ENCODE measurements around the gene NFX1. TPM values are rescaled to one million over a fixed set of nuclear protein-coding genes. Genes with fewer than 3 reads are reported as not detected.
"Not testable (repeated sequence)": the region's sequence is repeated elsewhere in the genome, so short reads cannot be mapped to it uniquely, and the experiment has no call there.

NFX1 gene
- total RNA-seq, 1 experiment from 2014 or later: 15.4 TPM

DNA sequence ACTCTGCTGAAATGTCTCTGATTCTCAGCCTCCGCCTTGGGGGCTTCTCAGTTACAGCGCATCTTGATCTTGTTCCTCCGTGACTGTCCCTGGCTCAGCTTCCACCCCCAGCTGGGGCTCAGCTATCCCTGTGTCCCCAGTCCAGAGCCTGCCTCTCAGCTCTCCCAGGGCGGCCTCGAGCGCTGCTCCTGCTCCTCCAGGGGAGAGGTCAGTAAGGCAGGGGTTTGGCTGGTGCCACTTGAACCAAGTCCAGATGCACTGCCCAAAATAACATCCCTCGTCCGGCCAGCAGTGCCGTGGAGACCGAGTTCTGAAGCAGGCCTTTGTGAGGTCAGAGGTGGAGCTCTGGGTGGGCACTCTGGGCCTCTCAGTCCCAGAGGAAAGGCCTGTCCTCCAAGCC lies 112.1 kb downstream of the NFX1 start, which contains the start of gene AQP7:
AQP7 (minus strand) TSS at position 198 of the 400 bp plus-strand sequence. CDS start 1,306 bp downstream, outside the sequence.
- H4K20me1 ChIP-seq (ENCODE audit: low read length); BruUV-seq (replicated peaks); DNase-seq; H3K4me1 ChIP-seq (ENCODE audit: insufficient read depth, low read length); POLR2A ChIA-PET (ENCODE audit: unreplicated experiment); H3K9me2 ChIP-seq (replicated peaks; ENCODE audit: low read length); H3K36me3 ChIP-seq (ENCODE audit: low read depth, low read length); H3K27ac ChIP-seq (ENCODE audit: low read length); H3K9me3 ChIP-seq (ENCODE audit: low read length); H3F3A ChIP-seq (ENCODE audit: low read length, unreplicated experiment); H3K27me3 ChIP-seq (ENCODE audit: low read length); H3K9ac ChIP-seq (ENCODE audit: low read length); H3K79me2 ChIP-seq (ENCODE audit: low read length); H3K4me3 ChIP-seq (ENCODE audit: low read length); H3K4me2 ChIP-seq (ENCODE audit: low read length); ATAC-seq: not testable (repeated sequence)
- CTCF ChIA-PET: interaction anchor here (1.4 kb wide), 1 partner anchor 45 kb away, joined by 4 read pairs; the partner anchor contains the start of gene AQP3
- H2AFZ ChIP-seq (ENCODE audit: low read length): peak within 1 kb of the TSS; percentile 61; the same call in 1 of the 2 replicates
- intact Hi-C loops (cut with micrococcal nuclease): loop anchor here (5.0 kb wide), 1 partner anchor 65 kb away; no protein-coding TSS in a partner anchor

DNA sequence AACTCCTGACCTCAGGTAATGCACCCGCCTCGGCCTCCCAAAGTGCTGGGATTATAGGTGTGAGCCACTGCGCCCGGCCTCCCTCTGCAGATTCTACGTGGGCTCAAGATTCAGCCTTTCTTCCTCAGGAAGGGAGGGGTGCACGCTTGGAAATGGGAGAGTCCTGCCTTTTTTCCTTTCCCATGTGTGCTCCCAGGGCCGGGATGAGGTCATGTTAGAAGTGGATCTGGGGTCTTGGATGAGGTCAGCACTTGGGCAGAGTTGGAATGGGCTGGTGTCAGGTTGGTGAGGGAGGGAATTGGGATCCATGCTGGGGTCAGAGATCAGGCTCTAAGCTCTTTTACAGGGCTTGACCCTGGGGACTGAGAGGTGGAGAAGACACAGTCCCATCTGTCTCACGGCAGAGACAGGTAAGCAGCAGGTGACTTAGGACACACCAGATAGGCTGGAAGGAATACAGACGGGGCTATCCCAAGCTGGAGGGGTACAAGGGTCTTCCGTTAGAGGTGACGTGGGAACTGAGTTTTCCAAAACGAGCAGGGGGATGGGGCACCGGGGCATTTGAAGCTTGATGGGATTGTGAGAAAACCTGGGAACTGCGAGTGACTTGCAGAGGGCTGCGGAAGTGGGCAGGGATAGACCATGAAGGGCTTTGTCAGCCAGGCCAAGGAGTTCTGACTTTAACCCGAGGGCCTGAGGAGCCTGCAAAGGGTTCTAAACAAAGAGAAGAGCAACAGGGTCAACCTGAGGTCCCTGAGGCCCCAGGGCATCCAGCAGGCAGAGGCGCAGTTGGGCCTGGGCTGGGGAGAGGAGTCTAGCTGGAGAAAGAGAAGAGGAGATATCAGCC lies 113.8 kb downstream of the NFX1 start:
- H3K9me2 ChIP-seq (replicated peaks; ENCODE audit: low read length): no peaks in the 10 kb centered on the region
- no peaks in the 10 kb centered on the region for H3K36me3 ChIP-seq (ENCODE audit: low read depth, low read length)
- ChIA-PET CTCF (interaction anchor here (0.6 to 1.4 kb wide), 5 partner anchors 12 to 62 kb away, joined by 3 to 8 read pairs (median 5); partner anchors contain the start of gene AQP3), POLR2A (ENCODE audit: unreplicated experiment) (no interaction called here)
- no peaks in the 10 kb centered on the region for H3F3A ChIP-seq (ENCODE audit: low read length, unreplicated experiment)
- intact Hi-C loops (cut with micrococcal nuclease): loop anchor here (5.0 kb wide), 1 partner anchor 63 kb away; no protein-coding TSS in a partner anchor
- H3K27ac ChIP-seq (ENCODE audit: low read length): no peak overlapping the region
- H3K9ac ChIP-seq (ENCODE audit: low read length): no peak overlapping the region
- peaks cover 4% of the 10 kb centered on the region; the same call in 1 of the 2 replicates for H3K4me1 ChIP-seq (ENCODE audit: insufficient read depth, low read length)
- no peak for DNase-seq
- H3K4me2 ChIP-seq (ENCODE audit: low read length): no peak overlapping the region
- H3K27me3 ChIP-seq (ENCODE audit: low read length): no peaks in the 10 kb centered on the region
- TF ChIP-seq, protein P1, sequence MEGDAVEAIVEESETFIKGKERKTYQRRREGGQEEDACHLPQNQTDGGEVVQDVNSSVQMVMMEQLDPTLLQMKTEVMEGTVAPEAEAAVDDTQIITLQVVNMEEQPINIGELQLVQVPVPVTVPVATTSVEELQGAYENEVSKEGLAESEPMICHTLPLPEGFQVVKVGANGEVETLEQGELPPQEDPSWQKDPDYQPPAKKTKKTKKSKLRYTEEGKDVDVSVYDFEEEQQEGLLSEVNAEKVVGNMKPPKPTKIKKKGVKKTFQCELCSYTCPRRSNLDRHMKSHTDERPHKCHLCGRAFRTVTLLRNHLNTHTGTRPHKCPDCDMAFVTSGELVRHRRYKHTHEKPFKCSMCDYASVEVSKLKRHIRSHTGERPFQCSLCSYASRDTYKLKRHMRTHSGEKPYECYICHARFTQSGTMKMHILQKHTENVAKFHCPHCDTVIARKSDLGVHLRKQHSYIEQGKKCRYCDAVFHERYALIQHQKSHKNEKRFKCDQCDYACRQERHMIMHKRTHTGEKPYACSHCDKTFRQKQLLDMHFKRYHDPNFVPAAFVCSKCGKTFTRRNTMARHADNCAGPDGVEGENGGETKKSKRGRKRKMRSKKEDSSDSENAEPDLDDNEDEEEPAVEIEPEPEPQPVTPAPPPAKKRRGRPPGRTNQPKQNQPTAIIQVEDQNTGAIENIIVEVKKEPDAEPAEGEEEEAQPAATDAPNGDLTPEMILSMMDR (conservative IDR thresholded peaks at IDR 0.05; ENCODE audit: low read depth, low read length): no peak
- TF ChIP-seq EZH2 (IDR thresholded peaks at IDR 0.05; ENCODE audit: low read length, unreplicated experiment) (no peak), EZH2phosphoT487 (IDR thresholded peaks at IDR 0.05; ENCODE audit: borderline replicate concordance, low read length) (no peak)
- no peak overlapping the region for H2AFZ ChIP-seq (ENCODE audit: low read length)
- no TSS peak for BruUV-seq (replicated peaks)
- no peak overlapping the region for H3K4me3 ChIP-seq (ENCODE audit: low read length)
- H3K9me3 ChIP-seq (ENCODE audit: low read length): no peaks in the 10 kb centered on the region
- H3K79me2 ChIP-seq (ENCODE audit: low read length): no peaks in the 10 kb centered on the region
- ATAC-seq: no peak
- H4K20me1 ChIP-seq (ENCODE audit: low read length): no peaks in the 10 kb centered on the region

DNA sequence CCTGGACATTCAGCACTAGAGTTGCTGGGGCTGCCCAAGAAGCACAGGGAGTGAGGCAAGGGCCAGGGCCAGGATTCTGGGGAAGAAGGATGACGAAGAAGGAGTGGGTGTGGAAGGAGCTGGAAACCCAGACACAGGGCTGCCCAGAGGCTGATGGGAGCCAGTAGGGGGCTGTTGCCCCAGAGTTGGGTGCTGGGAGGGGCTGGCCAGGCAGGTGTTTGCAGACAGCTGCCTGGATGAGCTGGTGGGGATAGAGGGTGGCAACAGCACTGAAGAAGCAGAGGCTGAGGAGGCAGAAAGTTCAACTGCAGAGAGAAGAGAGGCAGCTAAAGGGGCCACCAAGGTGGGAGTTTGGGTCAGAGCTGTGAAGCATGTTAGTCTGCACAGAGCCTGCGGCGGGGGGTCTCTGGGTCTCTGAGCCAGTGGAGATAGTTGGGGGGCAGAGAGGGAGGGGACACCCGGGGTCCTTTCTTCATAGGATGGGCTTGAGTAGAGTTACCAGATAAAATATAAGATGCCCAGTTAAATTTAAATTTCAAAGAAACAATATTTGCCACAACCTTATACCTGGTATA lies 114.6 kb downstream of the NFX1 start:
- CTCF ChIA-PET: interaction anchor here (1.2 kb wide), 1 partner anchor 48 kb away, joined by 5 read pairs; no protein-coding TSS in a partner anchor
- POLR2A ChIA-PET (ENCODE audit: unreplicated experiment): no interaction called here
- ATAC-seq: no peak; the same call in 1 of the 2 replicates
- H3K4me2 ChIP-seq (ENCODE audit: low read length): no peak overlapping the region
- H3K4me3 ChIP-seq (ENCODE audit: low read length): no peak overlapping the region
- no peaks in the 10 kb centered on the region for H3K36me3 ChIP-seq (ENCODE audit: low read depth, low read length)
- no peak for TF ChIP-seq EZH2phosphoT487 (IDR thresholded peaks at IDR 0.05; ENCODE audit: borderline replicate concordance, low read length)
- TF ChIP-seq, protein P1 (conservative IDR thresholded peaks at IDR 0.05; ENCODE audit: low read depth, low read length): no peak
- H3K9me3 ChIP-seq (ENCODE audit: low read length): no peaks in the 10 kb centered on the region
- H3K79me2 ChIP-seq (ENCODE audit: low read length): no peaks in the 10 kb centered on the region
- BruUV-seq (replicated peaks): no TSS peak
- H3F3A ChIP-seq (ENCODE audit: low read length, unreplicated experiment): no peaks in the 10 kb centered on the region
- no peaks in the 10 kb centered on the region for H3K9me2 ChIP-seq (replicated peaks; ENCODE audit: low read length)
- intact Hi-C loops (cut with micrococcal nuclease): loop anchor here (5.0 kb wide), 2 partner anchors 42 to 62 kb away; partner anchors contain the start of gene AQP3
- no peaks in the 10 kb centered on the region for H3K27me3 ChIP-seq (ENCODE audit: low read length)
- H3K9ac ChIP-seq (ENCODE audit: low read length): no peak overlapping the region
- H4K20me1 ChIP-seq (ENCODE audit: low read length): no peaks in the 10 kb centered on the region
- peaks cover 4% of the 10 kb centered on the region; the same call in 1 of the 2 replicates for H3K4me1 ChIP-seq (ENCODE audit: insufficient read depth, low read length)
- H3K27ac ChIP-seq (ENCODE audit: low read length): no peak overlapping the region
- H2AFZ ChIP-seq (ENCODE audit: low read length): no peak overlapping the region
- DNase-seq: no peak
